ENCODE results near the gene GRIA4.
"Not testable (repeated sequence)": the region's sequence is repeated elsewhere in the genome, so short reads cannot be mapped to it uniquely, and the experiment has no call there.

Gene GRIA4

DNA sequence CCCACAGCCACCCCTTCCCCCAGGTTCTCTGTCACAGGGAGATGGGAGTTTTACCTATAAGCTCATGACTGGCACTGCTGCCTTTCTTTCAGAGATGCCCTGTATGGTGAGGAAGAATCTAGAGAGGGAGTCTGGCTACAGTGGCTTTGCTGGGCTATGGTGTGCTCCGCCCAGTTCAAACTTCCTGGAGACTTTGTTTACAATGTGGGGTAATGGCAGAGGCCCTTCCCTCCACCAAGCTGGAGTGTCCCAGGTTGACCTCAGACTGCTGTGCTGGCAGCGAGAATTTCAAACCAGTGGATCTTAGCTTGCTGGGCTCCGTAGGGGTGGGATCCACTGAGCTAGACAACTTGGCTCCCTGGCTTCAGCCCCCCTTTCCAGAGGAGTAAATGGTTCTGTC, 268.6 kb downstream of the GRIA4 start:
- Histone ChIP-seq H3K36me3 (no peaks in the 10 kb centered on the region), H3K9me3 (no peaks in the 10 kb centered on the region), H3K27me3 (no peaks in the 10 kb centered on the region), H3K4me3 (ENCODE audit: low read depth, low read length) (no peak overlapping the region), H3K4me1 (no peaks in the 10 kb centered on the region)
- TF ChIP-seq, protein P1, sequence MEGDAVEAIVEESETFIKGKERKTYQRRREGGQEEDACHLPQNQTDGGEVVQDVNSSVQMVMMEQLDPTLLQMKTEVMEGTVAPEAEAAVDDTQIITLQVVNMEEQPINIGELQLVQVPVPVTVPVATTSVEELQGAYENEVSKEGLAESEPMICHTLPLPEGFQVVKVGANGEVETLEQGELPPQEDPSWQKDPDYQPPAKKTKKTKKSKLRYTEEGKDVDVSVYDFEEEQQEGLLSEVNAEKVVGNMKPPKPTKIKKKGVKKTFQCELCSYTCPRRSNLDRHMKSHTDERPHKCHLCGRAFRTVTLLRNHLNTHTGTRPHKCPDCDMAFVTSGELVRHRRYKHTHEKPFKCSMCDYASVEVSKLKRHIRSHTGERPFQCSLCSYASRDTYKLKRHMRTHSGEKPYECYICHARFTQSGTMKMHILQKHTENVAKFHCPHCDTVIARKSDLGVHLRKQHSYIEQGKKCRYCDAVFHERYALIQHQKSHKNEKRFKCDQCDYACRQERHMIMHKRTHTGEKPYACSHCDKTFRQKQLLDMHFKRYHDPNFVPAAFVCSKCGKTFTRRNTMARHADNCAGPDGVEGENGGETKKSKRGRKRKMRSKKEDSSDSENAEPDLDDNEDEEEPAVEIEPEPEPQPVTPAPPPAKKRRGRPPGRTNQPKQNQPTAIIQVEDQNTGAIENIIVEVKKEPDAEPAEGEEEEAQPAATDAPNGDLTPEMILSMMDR (IDR thresholded peaks at IDR 0.05; ENCODE audit: low read depth, low read length): no peak
- no peak for DNase-seq

DNA sequence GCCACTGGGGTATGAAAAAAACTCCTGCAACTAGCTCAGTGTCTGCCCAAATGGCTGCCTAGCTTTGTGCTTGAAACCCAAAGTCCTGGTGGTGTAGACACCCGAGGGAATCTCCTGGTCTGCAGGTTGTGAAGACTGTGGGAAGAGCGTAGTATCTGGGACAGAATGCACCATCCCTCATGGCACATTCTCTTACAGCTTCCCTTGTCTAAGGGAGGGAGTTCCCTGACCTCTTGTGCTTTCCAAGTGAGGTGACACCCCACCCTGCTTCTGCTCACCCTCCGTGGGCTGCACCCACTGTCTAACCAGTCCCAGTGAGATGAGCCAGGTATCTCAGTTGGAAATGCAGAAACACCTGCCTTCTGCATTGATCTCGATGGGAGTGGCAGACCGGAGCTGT, 269.1 kb downstream of the GRIA4 start:
- H3K9me3 ChIP-seq; H3K4me3 ChIP-seq (ENCODE audit: low read depth, low read length); H3K4me1 ChIP-seq; DNase-seq; H3K36me3 ChIP-seq; H3K27me3 ChIP-seq: not testable (repeated sequence)

DNA sequence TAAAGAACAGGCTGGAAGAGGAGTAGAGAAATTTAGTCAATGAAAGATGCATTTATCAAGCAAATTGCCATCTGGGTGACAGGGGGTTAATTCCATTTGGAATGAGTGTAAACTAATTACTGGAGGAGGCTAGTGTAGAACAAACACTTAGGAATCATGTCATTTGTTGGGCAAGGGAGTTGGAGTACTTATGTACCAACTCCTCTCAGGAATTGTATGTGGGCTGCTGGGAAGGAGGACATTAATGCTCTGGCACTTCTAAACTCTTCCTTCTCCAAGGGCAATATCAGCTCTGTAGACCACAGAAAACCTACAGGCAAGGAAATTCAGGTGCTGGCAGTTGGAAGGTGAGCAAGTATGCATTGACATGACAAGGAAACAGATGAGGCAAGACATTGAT, 271.2 kb downstream of the GRIA4 start:
- H3K4me1 ChIP-seq: no peaks in the 10 kb centered on the region
- no peak for DNase-seq
- H3K36me3 ChIP-seq: no peaks in the 10 kb centered on the region
- no peaks in the 10 kb centered on the region for H3K27me3 ChIP-seq
- TF ChIP-seq, protein P1 (IDR thresholded peaks at IDR 0.05; ENCODE audit: low read depth, low read length): no peak
- no peak overlapping the region for H3K4me3 ChIP-seq (ENCODE audit: low read depth, low read length)
- H3K9me3 ChIP-seq: no peaks in the 10 kb centered on the region

DNA sequence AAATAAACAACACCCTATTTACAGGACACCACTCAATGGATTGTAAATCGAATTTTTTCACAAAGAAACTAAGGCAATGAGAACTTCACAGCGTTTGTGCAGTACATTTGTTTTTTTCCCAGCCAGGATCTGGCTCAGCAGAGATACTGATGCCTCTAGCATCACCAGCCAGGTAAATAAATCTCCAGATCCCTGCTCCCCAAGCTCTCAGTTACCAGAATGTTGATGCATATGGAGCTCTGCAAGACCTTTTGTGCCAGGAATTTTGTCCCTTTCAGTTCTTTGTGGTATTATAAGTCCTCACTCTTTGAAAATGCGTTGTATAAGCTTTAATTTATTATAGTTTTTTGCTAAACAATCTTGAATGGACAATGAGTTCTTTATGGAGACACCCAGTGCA, 274.6 kb downstream of the GRIA4 start:
- Histone ChIP-seq H3K36me3 (no peaks in the 10 kb centered on the region), H3K4me3 (ENCODE audit: low read depth, low read length) (no peak overlapping the region), H3K4me1 (no peaks in the 10 kb centered on the region), H3K27me3 (no peaks in the 10 kb centered on the region), H3K9me3 (no peaks in the 10 kb centered on the region)
- TF ChIP-seq, protein P1 (IDR thresholded peaks at IDR 0.05; ENCODE audit: low read depth, low read length): no peak
- no peak for DNase-seq

DNA sequence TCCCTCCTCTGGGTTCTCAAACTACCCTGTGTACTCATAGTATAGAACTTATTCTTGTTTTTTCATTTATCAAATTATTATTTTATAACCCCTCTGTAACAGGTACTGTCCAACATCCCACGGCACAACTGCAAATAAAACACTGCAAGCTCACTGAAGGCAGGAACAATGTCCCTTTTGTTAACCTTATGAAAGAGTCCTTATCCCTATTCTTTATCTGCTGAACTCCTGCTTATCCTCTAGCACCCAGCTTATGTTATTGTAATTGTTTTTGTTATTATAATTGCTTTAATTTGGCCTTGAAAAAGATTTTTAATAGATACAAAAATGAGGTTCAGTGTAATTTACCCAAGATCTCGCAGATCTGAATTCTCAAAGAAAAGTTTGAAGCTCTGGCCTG, 281.8 kb downstream of the GRIA4 start:
- TF ChIP-seq, protein P1 (IDR thresholded peaks at IDR 0.05; ENCODE audit: low read depth, low read length): no peak
- Histone ChIP-seq H3K4me1 (peaks cover 5% of the 10 kb centered on the region; the same call in 1 of the 2 replicates), H3K27me3 (no peaks in the 10 kb centered on the region), H3K4me3 (ENCODE audit: low read depth, low read length) (no peak overlapping the region), H3K9me3 (no peaks in the 10 kb centered on the region; the same call in 1 of the 2 replicates), H3K36me3 (no peaks in the 10 kb centered on the region)
- no peak for DNase-seq

DNA sequence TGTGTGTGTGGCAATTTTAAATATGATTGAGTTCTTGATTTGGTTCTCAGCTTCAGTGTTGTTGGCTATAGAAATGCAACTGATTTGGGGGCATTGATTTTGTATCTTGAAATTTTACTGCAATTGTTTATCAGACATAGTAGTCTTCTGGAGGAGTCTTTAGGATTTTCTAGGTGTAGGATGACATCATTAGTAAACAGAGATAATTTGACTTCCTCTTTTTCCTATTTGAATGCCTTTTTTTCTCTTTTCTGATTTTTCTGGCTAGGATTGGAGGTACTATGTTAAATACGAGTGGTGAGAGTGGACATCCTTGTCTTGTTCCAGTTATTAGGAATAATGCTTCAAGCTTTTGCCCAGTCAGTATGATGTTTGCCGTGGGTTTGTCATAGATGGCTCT, 287.3 kb downstream of the GRIA4 start:
- H3K27me3 ChIP-seq: no peaks in the 10 kb centered on the region
- DNase-seq: no peak
- no peak overlapping the region for H3K4me3 ChIP-seq (ENCODE audit: low read depth, low read length)
- H3K4me1 ChIP-seq: peaks cover 5% of the 10 kb centered on the region; the same call in 1 of the 2 replicates
- no peaks in the 10 kb centered on the region; the same call in none of the 2 replicates for H3K9me3 ChIP-seq
- TF ChIP-seq, protein P1 (IDR thresholded peaks at IDR 0.05; ENCODE audit: low read depth, low read length): no peak
- H3K36me3 ChIP-seq: no peaks in the 10 kb centered on the region

DNA sequence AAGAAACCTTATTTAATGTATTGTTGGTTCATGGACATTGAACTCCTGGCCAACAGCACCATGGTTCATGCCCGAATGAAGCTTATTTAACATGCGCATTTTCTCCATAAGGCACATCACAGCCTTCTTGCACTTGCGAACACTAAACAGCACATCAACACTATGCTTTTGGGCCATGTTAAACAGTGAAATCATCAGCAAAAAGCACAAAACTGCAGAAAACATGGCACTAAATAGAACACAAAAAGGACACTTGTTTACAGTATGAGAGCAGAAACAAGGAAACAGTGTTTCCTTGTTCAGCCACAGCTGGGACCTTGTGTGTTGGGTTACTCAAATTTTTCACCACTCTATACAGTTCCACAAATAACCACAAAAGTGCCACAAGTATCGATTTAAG, 289.9 kb downstream of the GRIA4 start:
- TF ChIP-seq, protein P1 (IDR thresholded peaks at IDR 0.05; ENCODE audit: low read depth, low read length): no peak
- Histone ChIP-seq H3K4me3 (ENCODE audit: low read depth, low read length) (no peak overlapping the region), H3K27me3 (no peaks in the 10 kb centered on the region), H3K36me3 (no peaks in the 10 kb centered on the region), H3K9me3 (no peaks in the 10 kb centered on the region; the same call in none of the 2 replicates), H3K4me1 (no peaks in the 10 kb centered on the region; the same call in 1 of the 2 replicates)
- DNase-seq: no peak

Measured in BE2C (cell line).